Peyer's patch (tissue), 4 donors: ENCODE results near the gene CD300A. TPM values are rescaled to one million over a fixed set of nuclear protein-coding genes. Genes with fewer than 3 reads are reported as not detected.

Experiments
- DNase-seq, 3 donors: peaks; one replicate each; pipeline ENCODE4 v3.0.0-alpha.2; 2017 to 2019
- H3K27ac ChIP-seq, 4 donors: fragments of 200-600 bp; sonication (generic); one replicate each; pipeline ENCODE4 v1.5.1; 2016 to 2019
- H3K27me3 ChIP-seq, 2 donors: fragments of 200-600 bp; sonication (generic); one replicate each; pipeline ENCODE4 v1.5.1; 2019
- H3K36me3 ChIP-seq, 3 donors: fragments of 200-600 bp; sonication (generic); one replicate each; pipeline ENCODE4 v1.5.1; 2016 to 2019
- H3K4me1 ChIP-seq, 4 donors: fragments of 200-600 bp; sonication (generic); one replicate each; pipeline ENCODE4 v1.5.1; 2016 to 2019
- H3K4me3 ChIP-seq, 4 donors: fragments of 200-600 bp; sonication (generic); 1 replicate in 3 of 4; 2 replicates in 1 of 4; pipeline ENCODE4 v1.5.1; 2016 to 2019; ENCODE audit warnings: mild to moderate bottlenecking in 1 of 4
- H3K9me3 ChIP-seq, 4 donors: fragments of 200-600 bp; sonication (generic); one replicate each; pipeline ENCODE4 v1.5.1; 2016 to 2019; ENCODE audit warnings: mild to moderate bottlenecking in 1 of 4
- POLR2A ChIP-seq, 2 donors: fragments of 450-650 bp; IDR thresholded peaks; one replicate each; pipeline ENCODE4 v1.5.1; 2017; ENCODE audit warnings: antibody characterized with exemption in 2 of 2, mild to moderate bottlenecking in 2 of 2, moderate library complexity in 2 of 2
- total RNA-seq, 4 donors: library from RNA; depleted of rRNA; stranded (reverse); fragments of >200 nt; gene quantifications; one replicate each; pipeline ENCODE4 v1.1.0, GENCODE V29; 2016
- TF ChIP-seq, protein P1 (sequence below), 6 experiments: fragments of 450-650 bp in 4 of 6; fragments of 200-600 bp in 2 of 6; sonication (generic) in 1 of 6; IDR thresholded peaks; one replicate each; pipeline ENCODE4 v1.5.1; 2017 to 2019; ENCODE audit warnings: antibody characterized with exemption in 6 of 6, mild to moderate bottlenecking in 3 of 6, moderate library complexity in 1 of 6

The CD300A gene
- total RNA-seq, 4 donors from 2014 or later = 1.1 to 61.1 (median 6.8) TPM

DNA sequence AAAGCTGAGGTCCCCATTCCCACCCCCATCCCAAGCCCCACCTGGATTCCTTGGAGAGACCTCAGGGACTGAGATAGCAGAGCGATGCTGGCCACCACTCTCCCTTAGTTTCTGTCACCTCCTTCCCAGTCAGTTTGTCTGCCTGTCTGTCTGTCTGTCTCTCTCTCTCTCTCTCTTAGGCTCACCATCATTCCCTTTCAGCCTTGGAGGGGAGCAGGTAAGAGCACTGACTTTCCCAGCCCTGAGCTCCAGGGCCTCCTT lies 59.0 kb downstream of the CD300A start:
- TF ChIP-seq, protein P1, sequence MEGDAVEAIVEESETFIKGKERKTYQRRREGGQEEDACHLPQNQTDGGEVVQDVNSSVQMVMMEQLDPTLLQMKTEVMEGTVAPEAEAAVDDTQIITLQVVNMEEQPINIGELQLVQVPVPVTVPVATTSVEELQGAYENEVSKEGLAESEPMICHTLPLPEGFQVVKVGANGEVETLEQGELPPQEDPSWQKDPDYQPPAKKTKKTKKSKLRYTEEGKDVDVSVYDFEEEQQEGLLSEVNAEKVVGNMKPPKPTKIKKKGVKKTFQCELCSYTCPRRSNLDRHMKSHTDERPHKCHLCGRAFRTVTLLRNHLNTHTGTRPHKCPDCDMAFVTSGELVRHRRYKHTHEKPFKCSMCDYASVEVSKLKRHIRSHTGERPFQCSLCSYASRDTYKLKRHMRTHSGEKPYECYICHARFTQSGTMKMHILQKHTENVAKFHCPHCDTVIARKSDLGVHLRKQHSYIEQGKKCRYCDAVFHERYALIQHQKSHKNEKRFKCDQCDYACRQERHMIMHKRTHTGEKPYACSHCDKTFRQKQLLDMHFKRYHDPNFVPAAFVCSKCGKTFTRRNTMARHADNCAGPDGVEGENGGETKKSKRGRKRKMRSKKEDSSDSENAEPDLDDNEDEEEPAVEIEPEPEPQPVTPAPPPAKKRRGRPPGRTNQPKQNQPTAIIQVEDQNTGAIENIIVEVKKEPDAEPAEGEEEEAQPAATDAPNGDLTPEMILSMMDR (IDR thresholded peaks at IDR 0.05) = no peak
- TF ChIP-seq POLR2A (IDR thresholded peaks at IDR 0.05) = no peak
- no peaks in the 10 kb centered on the region for H3K4me1 ChIP-seq
- no peak overlapping the region for H3K4me3 ChIP-seq
- no peaks in the 10 kb centered on the region for H3K9me3 ChIP-seq
- no peak for DNase-seq
- H3K36me3 ChIP-seq = no peaks in the 10 kb centered on the region
- no peak overlapping the region for H3K27ac ChIP-seq
- no peaks in the 10 kb centered on the region for H3K27me3 ChIP-seq

DNA sequence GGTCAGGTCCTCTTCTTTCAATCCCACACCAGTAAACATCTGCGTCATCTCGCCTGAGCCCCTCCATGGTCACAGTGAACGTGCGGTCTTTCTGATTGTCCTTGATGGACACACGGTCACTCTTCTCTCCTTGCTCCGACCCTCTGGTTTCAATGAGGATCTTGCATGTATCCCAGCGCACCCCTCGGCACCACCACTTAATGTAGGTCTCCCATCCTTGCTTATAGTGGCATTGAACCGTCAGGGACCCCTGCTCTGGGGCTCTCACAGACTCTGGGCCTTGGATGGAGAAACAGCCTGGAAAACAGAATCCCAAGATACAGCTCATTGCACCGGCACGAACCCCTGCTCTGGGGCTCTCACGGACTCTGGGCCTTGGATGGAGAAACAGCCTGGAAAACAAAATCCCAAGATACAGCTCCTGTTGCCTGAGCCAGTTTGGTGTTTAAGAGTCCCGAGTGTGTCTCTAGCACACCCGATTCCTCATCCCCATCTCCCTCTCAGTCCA lies 59.4 kb downstream of the CD300A start:
- Histone ChIP-seq H3K4me3 (no peak overlapping the region), H3K4me1 (no peaks in the 10 kb centered on the region), H3K27ac (no peak overlapping the region), H3K36me3 (no peaks in the 10 kb centered on the region), H3K9me3 (no peaks in the 10 kb centered on the region), H3K27me3 (no peaks in the 10 kb centered on the region)
- TF ChIP-seq, protein P1 (IDR thresholded peaks at IDR 0.05) = no peak
- TF ChIP-seq POLR2A (IDR thresholded peaks at IDR 0.05) = no peak
- DNase-seq = peak in 1 of 3 donors; percentile 25

DNA sequence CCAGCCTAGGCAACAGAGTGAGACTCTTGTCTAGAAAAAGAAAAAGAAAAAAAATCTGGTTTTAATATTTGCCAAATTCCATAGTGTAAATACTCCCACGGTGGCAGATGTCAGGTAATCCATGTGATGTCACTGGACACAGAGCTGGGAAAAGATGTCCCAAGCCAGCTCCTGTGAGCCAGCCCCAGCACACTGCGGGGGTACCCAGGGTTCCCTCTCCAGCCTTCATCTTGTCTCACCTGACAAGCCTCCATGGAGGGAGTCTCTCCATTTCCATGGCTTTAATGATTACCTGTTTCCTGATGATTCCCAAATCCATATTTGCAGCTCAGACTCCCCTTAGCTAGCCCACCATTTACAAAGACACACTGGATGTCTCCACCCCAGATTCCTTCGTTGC lies 60.2 kb downstream of the CD300A start:
- Histone ChIP-seq H3K4me1 (no peaks in the 10 kb centered on the region), H3K27me3 (no peaks in the 10 kb centered on the region), H3K4me3 (no peak overlapping the region), H3K27ac (no peak overlapping the region), H3K9me3 (no peaks in the 10 kb centered on the region), H3K36me3 (no peaks in the 10 kb centered on the region)
- no peak for DNase-seq
- TF ChIP-seq, protein P1 (IDR thresholded peaks at IDR 0.05) = no peak
- TF ChIP-seq POLR2A (IDR thresholded peaks at IDR 0.05) = no peak

DNA sequence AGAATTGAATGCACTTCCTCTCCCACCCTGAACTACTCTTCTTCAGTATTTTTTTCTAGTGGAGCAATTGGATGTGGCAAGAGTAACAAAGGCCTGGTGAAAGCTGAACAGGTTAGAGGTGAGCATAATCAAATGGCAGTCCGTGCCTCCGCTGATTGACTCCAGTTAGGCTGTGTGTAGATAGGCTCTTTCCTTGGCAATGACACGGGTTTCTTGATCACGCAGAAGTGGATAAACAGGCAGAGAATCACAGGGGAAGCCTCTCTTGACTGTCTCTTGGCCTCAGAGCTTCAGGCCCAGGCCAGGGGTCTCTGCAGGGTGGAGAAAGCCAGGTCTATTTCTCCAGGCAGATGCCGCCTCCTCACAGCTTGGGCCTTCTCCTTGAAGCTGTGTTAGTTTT lies 60.6 kb downstream of the CD300A start:
- no peak overlapping the region for H3K4me3 ChIP-seq
- DNase-seq = peak in 1 of 3 donors; percentile 14
- no peaks in the 10 kb centered on the region for H3K36me3 ChIP-seq
- H3K9me3 ChIP-seq = no peaks in the 10 kb centered on the region
- TF ChIP-seq, protein P1 (IDR thresholded peaks at IDR 0.05) = no peak
- TF ChIP-seq POLR2A (IDR thresholded peaks at IDR 0.05) = no peak
- no peaks in the 10 kb centered on the region for H3K27me3 ChIP-seq
- no peak overlapping the region for H3K27ac ChIP-seq
- no peaks in the 10 kb centered on the region for H3K4me1 ChIP-seq

DNA sequence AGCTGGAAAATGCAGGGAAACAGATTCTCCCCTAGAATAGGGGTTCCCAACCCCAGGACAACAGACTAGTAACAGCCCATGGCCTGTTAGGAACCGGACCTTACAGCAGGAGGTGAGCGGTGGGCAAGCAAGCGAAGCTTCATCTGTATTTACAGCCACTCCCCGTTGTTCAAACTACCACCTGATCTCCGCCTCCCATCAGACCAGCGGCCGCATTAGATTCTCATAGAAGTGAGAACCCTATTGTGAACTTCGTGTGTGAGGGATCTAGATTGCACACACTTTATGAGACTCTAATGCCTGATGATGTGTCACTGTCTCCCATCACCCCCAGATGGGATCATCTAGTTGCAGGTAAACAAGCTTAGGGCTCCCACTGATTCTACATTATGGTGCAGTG lies 61.3 kb downstream of the CD300A start:
- TF ChIP-seq POLR2A (IDR thresholded peaks at IDR 0.05) = no peak
- TF ChIP-seq, protein P1 (IDR thresholded peaks at IDR 0.05) = no peak
- no peaks in the 10 kb centered on the region for H3K36me3 ChIP-seq
- H3K9me3 ChIP-seq = no peaks in the 10 kb centered on the region
- DNase-seq = peak in 1 of 3 donors; percentile 12
- no peak overlapping the region for H3K27ac ChIP-seq
- no peak overlapping the region for H3K4me3 ChIP-seq
- H3K4me1 ChIP-seq = no peaks in the 10 kb centered on the region
- H3K27me3 ChIP-seq = no peaks in the 10 kb centered on the region
